ENCODE results near the gene TRAF3IP1.
"Not testable (repeated sequence)": the region's sequence is repeated elsewhere in the genome, so short reads cannot be mapped to it uniquely, and the experiment has no call there.

The TRAF3IP1 gene

GRCh38 chr2:238380336-238380735, 60.0 kb downstream of the TRAF3IP1 start:
- DNase-seq (ENCODE audit: low spot score): no peak

DNA sequence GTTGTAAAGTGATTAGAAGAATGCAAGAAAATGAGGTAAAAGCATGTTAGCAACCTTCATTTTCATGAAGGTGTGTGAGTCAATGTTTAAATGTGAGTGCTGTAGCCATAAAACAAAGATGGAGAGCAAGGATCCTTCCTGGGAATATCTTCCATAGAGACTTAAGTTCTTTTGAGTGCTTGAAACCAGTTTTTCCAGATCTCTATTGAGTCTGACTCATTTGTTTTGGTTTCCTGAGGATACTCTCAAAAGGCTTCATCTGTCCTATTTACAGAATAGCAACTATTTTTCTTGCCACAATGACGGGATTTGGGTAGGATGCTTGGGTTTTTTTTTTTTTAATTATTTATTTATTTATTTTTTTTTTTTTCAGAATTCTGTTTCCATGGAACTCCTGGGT, 60.5 kb downstream of the TRAF3IP1 start:
- DNase-seq (ENCODE audit: low spot score): no peak

GRCh38 chr2:238381341-238382115, 61.2 kb downstream of the TRAF3IP1 start:
- no peak for DNase-seq (ENCODE audit: low spot score)

GRCh38 chr2:238382381-238382781, 62.1 kb downstream of the TRAF3IP1 start:
- no peak for DNase-seq (ENCODE audit: low spot score)

- DNase-seq (ENCODE audit: low spot score): no peak
Observed at GRCh38 chr2:238383135-238383534, 62.8 kb downstream of the TRAF3IP1 start.

- DNase-seq (ENCODE audit: low spot score): no peak
Observed at GRCh38 chr2:238383743-238384380, 63.5 kb downstream of the TRAF3IP1 start.

DNA sequence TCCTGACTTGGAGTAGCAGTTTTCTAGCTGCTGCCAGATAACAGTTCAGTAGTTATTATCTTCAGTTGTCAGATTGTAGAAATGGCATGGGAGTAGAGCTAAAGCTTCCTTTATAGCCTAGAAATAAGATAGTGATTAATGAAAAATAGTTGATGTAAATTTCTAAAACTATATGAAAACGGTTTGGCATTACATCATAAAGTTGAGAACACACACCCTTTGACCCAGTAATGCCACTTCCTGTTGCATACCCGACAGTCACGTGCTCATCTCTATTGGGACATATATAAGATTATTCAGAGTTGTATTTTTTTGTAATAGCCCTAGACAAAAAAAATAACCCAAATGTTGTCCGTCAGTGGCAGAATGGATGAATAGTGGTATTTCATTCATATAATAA, 67.0 kb downstream of the TRAF3IP1 start:
- no peak for DNase-seq (ENCODE audit: low spot score)

DNA sequence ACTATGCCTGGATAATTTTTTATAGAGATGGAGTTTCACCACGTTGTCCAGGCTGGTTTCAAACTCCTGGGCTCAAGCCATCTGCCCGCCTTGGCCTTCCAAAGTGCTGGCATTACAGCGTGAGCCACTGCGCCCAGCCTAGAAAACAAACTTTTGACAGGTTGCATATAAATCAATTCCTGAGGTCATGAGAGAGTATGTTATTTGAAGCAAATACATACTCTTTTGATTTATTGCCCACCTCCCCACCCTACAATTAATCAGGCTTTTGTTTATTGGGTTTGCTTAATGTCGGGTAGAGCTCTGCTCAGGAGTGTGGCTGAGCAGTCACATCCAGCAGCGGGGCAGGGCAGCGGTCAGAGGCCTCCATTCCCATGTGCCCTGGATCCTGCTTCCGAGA, 68.5 kb downstream of the TRAF3IP1 start:
- DNase-seq (ENCODE audit: low spot score): no peak

- DNase-seq (ENCODE audit: low spot score): no peak
Observed at GRCh38 chr2:238389988-238390589, 69.8 kb downstream of the TRAF3IP1 start.

DNA sequence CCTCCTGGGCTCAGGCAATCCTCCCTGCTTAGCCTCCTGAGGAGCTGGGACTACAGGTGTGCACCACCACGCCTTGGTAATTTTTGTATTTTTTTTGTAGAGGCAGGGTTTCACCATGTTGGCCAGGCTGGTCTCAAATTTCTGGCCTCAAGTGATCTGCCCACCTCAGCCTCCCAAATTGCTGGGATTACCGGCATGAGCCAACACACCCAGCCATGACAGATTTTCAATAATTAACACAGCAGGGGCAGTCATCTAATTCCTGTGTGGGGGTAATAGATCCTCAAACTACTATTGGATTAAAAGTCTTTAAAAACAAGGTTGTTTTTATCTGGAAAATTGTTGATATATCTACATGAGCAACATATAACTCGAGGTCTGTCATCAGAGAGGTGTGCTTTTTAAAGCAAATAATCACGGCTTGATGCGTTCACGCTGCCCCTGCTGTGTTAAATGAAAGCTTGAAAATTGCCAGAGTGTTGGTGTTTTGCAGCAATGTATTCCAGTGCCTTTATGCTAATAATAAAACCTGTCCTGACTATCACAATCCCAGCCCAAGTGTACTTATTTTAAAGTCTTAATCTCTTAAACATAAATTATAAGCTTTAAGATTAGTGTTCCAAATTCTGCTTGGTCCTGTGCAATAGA, 70.8 kb downstream of the TRAF3IP1 start:
- no peak for DNase-seq (ENCODE audit: low spot score)

DNA sequence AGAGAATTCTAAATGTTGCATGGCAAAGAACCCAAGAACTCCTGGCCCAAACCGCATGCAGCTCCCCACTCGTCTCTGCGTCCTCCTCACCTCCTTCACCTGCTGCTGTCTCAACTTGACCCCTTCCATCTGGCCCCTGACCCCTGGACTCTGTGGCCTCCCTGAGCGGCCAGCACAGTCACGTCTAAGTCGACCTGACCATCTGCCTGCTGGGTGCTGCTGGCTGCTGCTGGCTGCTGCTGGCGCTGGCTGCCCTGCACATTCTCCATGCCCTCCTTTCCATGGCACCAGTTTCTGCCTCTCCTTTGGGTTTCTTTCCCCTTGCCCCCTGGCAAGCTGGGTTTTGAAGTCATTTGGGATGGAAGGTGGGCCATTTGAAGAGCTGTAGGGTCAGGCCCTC, 76.3 kb downstream of the TRAF3IP1 start:
- DNase-seq (ENCODE audit: low spot score): no peak

- DNase-seq (ENCODE audit: low spot score): no peak
Observed at GRCh38 chr2:238397356-238397755, 77.0 kb downstream of the TRAF3IP1 start.

DNA sequence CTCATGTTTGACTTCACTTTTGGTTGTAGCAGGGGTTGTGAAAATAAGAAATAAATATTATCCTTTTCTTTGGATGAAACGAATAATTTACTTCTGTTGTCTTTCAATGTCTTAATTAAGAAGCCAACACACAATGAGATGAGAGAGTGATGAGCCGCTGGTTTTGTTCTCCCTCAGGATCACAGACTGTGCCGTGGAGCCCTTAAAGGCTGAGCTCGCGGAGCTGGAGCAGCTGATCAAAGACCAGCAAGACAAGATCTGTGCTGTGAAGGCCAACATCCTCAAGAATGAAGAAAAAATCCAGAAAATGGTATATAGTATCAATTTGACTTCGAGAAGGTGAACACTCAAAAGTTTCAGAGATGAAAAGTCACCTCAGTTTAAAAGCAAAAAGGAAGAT, 78.3 kb downstream of the TRAF3IP1 start:
- no peak for DNase-seq (ENCODE audit: low spot score)

GRCh38 chr2:238399094-238399493, 78.8 kb downstream of the TRAF3IP1 start:
- no peak for DNase-seq (ENCODE audit: low spot score)

- no peak for DNase-seq (ENCODE audit: low spot score)
Observed at GRCh38 chr2:238401551-238401950, 81.2 kb downstream of the TRAF3IP1 start.

- no peak for DNase-seq (ENCODE audit: low spot score)
Observed at GRCh38 chr2:238403632-238404405, 83.5 kb downstream of the TRAF3IP1 start.

DNA sequence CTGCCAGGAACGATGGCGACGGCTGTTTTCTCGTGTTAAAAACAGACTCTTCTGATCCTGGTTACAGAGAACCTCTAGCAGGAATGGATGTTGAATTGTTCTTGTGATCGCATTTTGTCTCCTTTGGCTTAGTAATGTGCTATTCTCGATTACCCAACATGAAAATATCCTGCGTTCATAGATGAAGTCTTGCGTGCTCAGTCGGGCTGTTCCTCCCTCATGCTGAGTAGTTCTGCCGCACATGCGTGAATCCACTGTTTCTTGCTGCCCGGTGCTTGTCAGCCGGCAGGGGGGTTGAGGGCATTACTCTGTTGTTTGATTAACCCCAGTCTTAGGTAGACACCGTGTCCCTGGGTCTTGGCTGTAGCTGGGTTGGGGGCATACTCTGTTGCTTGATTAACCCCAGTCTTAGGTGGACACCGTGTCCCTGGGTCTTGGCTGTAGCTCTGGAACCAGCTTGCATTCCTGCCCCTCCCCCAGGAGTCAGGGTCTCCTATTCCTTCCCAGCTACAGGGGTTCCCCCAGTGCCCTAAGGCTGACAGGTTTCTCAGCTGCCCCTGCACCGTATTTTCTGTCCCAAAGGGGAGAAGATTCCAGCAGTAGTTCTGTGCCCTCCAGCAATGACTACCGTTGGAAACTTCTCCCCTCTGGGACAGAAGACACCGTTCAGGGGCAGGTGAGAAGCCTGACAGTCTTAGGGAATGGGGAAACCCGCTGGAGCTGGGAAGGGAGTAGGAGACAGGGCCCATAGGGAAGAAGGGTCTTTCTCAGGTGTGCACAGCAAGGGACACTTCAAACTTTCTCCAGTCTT, 84.3 kb downstream of the TRAF3IP1 start:
- DNase-seq (ENCODE audit: low spot score): no peak

- DNase-seq (ENCODE audit: low spot score): not testable (repeated sequence)
Observed at GRCh38 chr2:238405217-238405555, 84.9 kb downstream of the TRAF3IP1 start.

DNA sequence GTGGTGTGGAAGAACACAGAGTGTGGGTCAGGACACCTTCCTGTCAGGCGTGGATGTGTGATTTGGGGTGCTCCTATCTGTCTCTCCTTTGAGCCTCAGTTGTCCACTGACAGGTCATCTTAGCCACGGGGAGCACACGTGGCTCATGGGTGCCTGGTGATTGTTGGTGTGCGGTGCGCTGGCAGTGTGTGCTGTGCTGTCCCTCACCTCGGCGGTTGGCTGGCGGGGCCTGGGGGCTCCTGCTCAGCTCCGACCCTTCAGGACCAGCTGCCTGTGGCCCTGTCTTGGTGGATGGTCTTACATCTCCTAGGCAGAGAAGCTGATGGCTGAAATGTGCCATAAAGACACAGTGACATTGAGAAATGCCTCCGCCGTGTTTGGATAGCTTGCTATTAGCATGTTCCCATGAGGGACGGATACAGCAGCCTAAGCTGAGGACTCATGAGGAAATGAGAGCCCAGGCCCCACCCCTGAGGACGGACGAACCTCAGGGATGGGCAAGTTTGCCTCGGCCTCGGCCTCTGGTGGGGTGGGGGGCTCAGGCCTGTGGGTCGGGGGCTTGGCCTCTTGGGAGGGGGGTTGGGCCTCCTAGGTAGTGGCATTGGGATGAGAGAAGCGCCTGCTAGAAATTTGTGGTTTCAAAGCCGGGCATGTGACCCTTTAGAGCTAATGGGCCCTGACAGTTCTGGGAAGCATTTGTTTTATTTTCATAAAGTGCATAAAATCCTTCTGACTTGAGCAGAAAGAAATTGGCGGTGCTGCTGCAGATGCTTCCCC, 86.1 kb downstream of the TRAF3IP1 start:
- DNase-seq (ENCODE audit: low spot score): no peak

DNA sequence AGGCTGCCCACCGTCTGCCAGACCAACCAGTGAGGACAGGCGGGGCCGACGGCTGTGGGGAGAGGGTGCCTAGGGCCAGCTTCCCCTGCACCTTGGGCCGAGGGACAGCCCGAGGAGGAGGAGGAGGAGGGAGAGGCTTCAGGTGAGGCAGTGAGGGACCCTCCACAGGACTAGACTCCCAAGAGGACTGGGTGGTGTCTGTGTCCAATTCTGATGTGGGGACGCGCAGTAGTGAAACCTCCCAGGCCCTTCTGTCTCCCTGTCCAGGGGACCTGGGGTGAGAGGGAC, 86.6 kb downstream of the TRAF3IP1 start:
- no peak for DNase-seq (ENCODE audit: low spot score)

Data from SK-N-DZ (cell line).